GM12872 (cell line): Measurements from ENCODE around the gene LZTFL1.

Experiments
- CTCF ChIP-seq: IDR thresholded peaks from 3 replicates; pipeline ENCODE4 v1.5.1; 2011; ENCODE audit warnings: low read depth, mild to moderate bottlenecking, low read length, moderate library complexity; ENCODE audit not compliant: insufficient read depth

The LZTFL1 gene

GRCh38 chr3:45776301-45776595 lies 65.7 kb downstream of the LZTFL1 start:
- no peak for TF ChIP-seq CTCF

- TF ChIP-seq CTCF = no peak
These were observed 66.2 kb downstream of the LZTFL1 start for GRCh38 chr3:45775571-45776300.

- TF ChIP-seq CTCF = no peak
These were observed 67.1 kb downstream of the LZTFL1 start for GRCh38 chr3:45774581-45775521.

GRCh38 chr3:45773714-45774449 lies 68.0 kb downstream of the LZTFL1 start:
- TF ChIP-seq CTCF = no peak
